ENCODE data around the gene LIPA.

Gene LIPA

GRCh38 chr10:89164920-89165319 is 86.7 kb downstream of the LIPA start:
- DNase-seq (ENCODE audit: low read depth, low spot score), result no peak

- DNase-seq (ENCODE audit: low read depth, low spot score), result no peak
These were observed 87.5 kb downstream of the LIPA start for GRCh38 chr10:89164080-89164479.
